RWPE2 (cell line): ENCODE data around the gene DMP1.

Experiments used
- ATAC-seq: fragments of 200-7000 bp; cut with Tn5 transposase; 3 replicates; pipeline ENCODE4 v1.9.1; 2021; ENCODE audit warnings: low read depth
- DNase-seq: peaks from one replicate; pipeline ENCODE4 v3.0.0-alpha.2; 2020; ENCODE audit warnings: low spot score
- H3K27ac ChIP-seq: fragments of 450-650 bp; 2 replicates; pipeline ENCODE4 v1.5.1; 2017; ENCODE audit warnings: mild to moderate bottlenecking; ENCODE audit not compliant: poor library complexity, severe bottlenecking
- H3K27me3 ChIP-seq: fragments of 250-450 bp; sonication (Bioruptor Pico); 2 replicates; pipeline ENCODE4 v1.5.1; 2021; ENCODE audit warnings: mild to moderate bottlenecking, moderate library complexity; ENCODE audit not compliant: insufficient read depth, poor library complexity, severe bottlenecking
- H3K36me3 ChIP-seq: fragments of 250-450 bp; sonication (Bioruptor Pico); 2 replicates; pipeline ENCODE4 v1.5.1; 2020; ENCODE audit warnings: low read depth, mild to moderate bottlenecking, moderate library complexity
- H3K4me1 ChIP-seq: fragments of 250-450 bp; sonication (Bioruptor Pico); 2 replicates; pipeline ENCODE4 v1.5.1; 2021; ENCODE audit warnings: mild to moderate bottlenecking, moderate library complexity; ENCODE audit not compliant: insufficient read depth, poor library complexity, severe bottlenecking
- H3K4me3 ChIP-seq: fragments of 250-450 bp; sonication (Bioruptor Pico); 2 replicates; pipeline ENCODE4 v1.5.1; 2021; ENCODE audit warnings: mild to moderate bottlenecking, moderate library complexity; ENCODE audit not compliant: severe bottlenecking
- H3K9me3 ChIP-seq: fragments of 250-450 bp; sonication (Bioruptor Pico); 2 replicates; pipeline ENCODE4 v1.5.1; 2021; ENCODE audit warnings: mild to moderate bottlenecking, moderate library complexity; ENCODE audit not compliant: severe bottlenecking
- CTCF ChIP-seq: fragments of 450-650 bp; IDR thresholded peaks from one replicate; pipeline ENCODE4 v1.5.1; 2017; ENCODE audit warnings: mild to moderate bottlenecking, moderate library complexity; ENCODE audit not compliant: poor library complexity, severe bottlenecking

The DMP1 gene

GRCh38 chr4:87649980-87650379, at the start of gene DMP1:
Gene DMP1, plus strand, starts transcription at chr4:87650280. Its CDS starts 6,213 bp downstream, at chr4:87656493.
- TF ChIP-seq CTCF = no peak
- Histone ChIP-seq H3K27ac (no peak within 1 kb of the TSS), H3K4me3 (no peak within 1 kb of the TSS), H3K4me1 (no peaks in the 10 kb centered on the region), H3K27me3 (no peaks in the 10 kb centered on the region), H3K9me3 (no peaks in the 10 kb centered on the region), H3K36me3 (no peaks in the 10 kb centered on the region)
- DNase-seq = no peak
- ATAC-seq = no peak

GRCh38 chr4:87601361-87601760, 48.7 kb upstream of the DMP1 start:
- no peak for DNase-seq
- Histone ChIP-seq H3K4me1 (no peaks in the 10 kb centered on the region), H3K9me3 (no peaks in the 10 kb centered on the region), H3K27ac (no peak overlapping the region), H3K27me3 (no peaks in the 10 kb centered on the region), H3K4me3 (no peak overlapping the region), H3K36me3 (no peaks in the 10 kb centered on the region)
- no peak for TF ChIP-seq CTCF
- ATAC-seq = no peak

- H3K36me3 ChIP-seq = no peaks in the 10 kb centered on the region
- H3K4me1 ChIP-seq = no peaks in the 10 kb centered on the region
- ATAC-seq = no peak
- no peaks in the 10 kb centered on the region for H3K9me3 ChIP-seq
- DNase-seq = no peak
- H3K4me3 ChIP-seq = no peak within 1 kb of the TSS
- TF ChIP-seq CTCF = no peak
- H3K27ac ChIP-seq = no peak within 1 kb of the TSS
- no peaks in the 10 kb centered on the region for H3K27me3 ChIP-seq
Measured at GRCh38 chr4:87608229-87608628, 41.9 kb upstream of the DMP1 start, which contains the start of gene DSPP. Gene DSPP, plus strand, starts transcription at chr4:87608529. Its CDS starts 2,380 bp downstream, at chr4:87610909.

GRCh38 chr4:87614292-87614890, 35.7 kb upstream of the DMP1 start:
- Histone ChIP-seq H3K27ac (no peak overlapping the region), H3K36me3 (no peaks in the 10 kb centered on the region), H3K4me3 (no peak overlapping the region), H3K27me3 (peaks cover 12% of the 10 kb centered on the region), H3K4me1 (no peaks in the 10 kb centered on the region), H3K9me3 (no peaks in the 10 kb centered on the region)
- DNase-seq (no peak), ATAC-seq (no peak)
- TF ChIP-seq CTCF = no peak

GRCh38 chr4:87616268-87616667, 33.8 kb upstream of the DMP1 start:
- H3K27ac ChIP-seq = no peak overlapping the region
- no peaks in the 10 kb centered on the region for H3K9me3 ChIP-seq
- no peaks in the 10 kb centered on the region for H3K4me1 ChIP-seq
- H3K27me3 ChIP-seq = peaks cover 12% of the 10 kb centered on the region
- TF ChIP-seq CTCF = no peak
- ATAC-seq (no peak), DNase-seq (no peak)
- no peaks in the 10 kb centered on the region for H3K36me3 ChIP-seq
- H3K4me3 ChIP-seq = no peak overlapping the region
